WTC11 (cell line): Measurements from ENCODE around the gene DNAJC18. TPM values are rescaled to one million over a fixed set of nuclear protein-coding genes. Genes with fewer than 3 reads are reported as not detected.

Source experiments
- ATAC-seq: fragments of 200-7000 bp; cut with Tn5 transposase; 2 replicates; pipeline ENCODE4 v1.10.0; 2021; ENCODE audit warnings: mild to moderate bottlenecking, moderate library complexity
- CTCF ChIA-PET: fragments of 300-600 bp; sonication (Branson Sonifier 250); formaldehyde crosslinking; loops from one replicate; lab custom pipeline; 2021; ENCODE audit warnings: antibody characterized with exemption; lab: Charles Lee
- POLR2A ChIA-PET: fragments of 350-600 bp; sonication (Branson Sonifier 250); formaldehyde crosslinking; loops from one replicate; lab custom pipeline; 2021; ENCODE audit warnings: antibody characterized with exemption; lab: Charles Lee
- DNase-seq: peaks from one replicate; pipeline ENCODE4 v3.0.0; 2021; ENCODE audit warnings: low spot score
- H3K27ac Mint-ChIP-seq: 2 replicates; pipeline ENCODE4 v1.8.0; 2021; ENCODE audit warnings: mixed read lengths
- H3K27me3 Mint-ChIP-seq: 2 replicates; pipeline ENCODE4 v1.8.0; 2021; ENCODE audit warnings: low read depth, mild to moderate bottlenecking, moderate library complexity, mixed read lengths
- H3K36me3 Mint-ChIP-seq: 2 replicates; pipeline ENCODE4 v1.8.0; 2021; ENCODE audit warnings: mixed read lengths
- H3K4me1 Mint-ChIP-seq: 2 replicates; pipeline ENCODE4 v1.8.0; 2022; ENCODE audit warnings: mixed read lengths
- H3K4me3 Mint-ChIP-seq: 2 replicates; pipeline ENCODE4 v1.8.0; 2021; ENCODE audit warnings: mild to moderate bottlenecking, moderate library complexity, mixed read lengths
- H3K9me3 Mint-ChIP-seq: 2 replicates; pipeline ENCODE4 v1.8.0; 2021; ENCODE audit warnings: mixed read lengths
- CBFB ChIP-seq: sonication (generic); formaldehyde crosslinking; IDR thresholded peaks from 2 replicates; pipeline ENCODE4 v1.8.1; 2022; ENCODE audit warnings: mild to moderate bottlenecking, low read depth, missing genetic modification reagents
- E2F1 ChIP-seq: sonication (generic); formaldehyde crosslinking; IDR thresholded peaks from 2 replicates; pipeline ENCODE4 v1.8.0; 2022; ENCODE audit warnings: mild to moderate bottlenecking, missing genetic modification reagents
- ELF4 ChIP-seq: sonication (generic); formaldehyde crosslinking; IDR thresholded peaks from 2 replicates; pipeline ENCODE4 v1.8.1; 2022; ENCODE audit warnings: low read depth, mild to moderate bottlenecking, moderate library complexity, missing genetic modification reagents
- ERG ChIP-seq: fragments of 250-450 bp; sonication (Bioruptor Pico); IDR thresholded peaks from 2 replicates; pipeline ENCODE4 v1.8.0; 2021; ENCODE audit warnings: mild to moderate bottlenecking
- ETV6 ChIP-seq: sonication (generic); formaldehyde crosslinking; IDR thresholded peaks from 2 replicates; pipeline ENCODE4 v1.8.1; 2022; ENCODE audit warnings: mild to moderate bottlenecking, missing genetic modification reagents
- FOXK1 ChIP-seq: sonication (generic); formaldehyde crosslinking; IDR thresholded peaks from 2 replicates; pipeline ENCODE4 v1.8.0; 2022; ENCODE audit warnings: mild to moderate bottlenecking, moderate library complexity, missing genetic modification reagents
- GABPB1 ChIP-seq: sonication (generic); formaldehyde crosslinking; IDR thresholded peaks from 2 replicates; pipeline ENCODE4 v1.8.1; 2023; ENCODE audit warnings: mild to moderate bottlenecking, missing genetic modification reagents
- IRF2 ChIP-seq: sonication (generic); formaldehyde crosslinking; IDR thresholded peaks from 2 replicates; pipeline ENCODE4 v1.8.0; 2022; ENCODE audit warnings: low read depth, missing genetic modification reagents, borderline replicate concordance
- JAZF1 ChIP-seq: fragments of 250-450 bp; sonication (Bioruptor Pico); IDR thresholded peaks from 2 replicates; pipeline ENCODE4 v1.9.0; 2021; ENCODE audit warnings: moderate library complexity, mild to moderate bottlenecking, inconsistent platforms
- NFATC4 ChIP-seq: fragments of 250-450 bp; sonication (Bioruptor Pico); IDR thresholded peaks from 2 replicates; pipeline ENCODE4 v1.9.0; 2021; ENCODE audit warnings: mild to moderate bottlenecking
- TEAD1 ChIP-seq: sonication (generic); formaldehyde crosslinking; IDR thresholded peaks from 2 replicates; pipeline ENCODE4 v1.8.0; 2022; ENCODE audit warnings: mild to moderate bottlenecking, missing genetic modification reagents
- TEAD4 ChIP-seq: sonication (generic); formaldehyde crosslinking; IDR thresholded peaks from 2 replicates; pipeline ENCODE4 v1.8.0; 2022; ENCODE audit warnings: mild to moderate bottlenecking, missing genetic modification reagents
- ZBTB43 ChIP-seq: sonication (generic); formaldehyde crosslinking; IDR thresholded peaks from 2 replicates; pipeline ENCODE4 v1.8.1; 2023; ENCODE audit warnings: mild to moderate bottlenecking, missing genetic modification reagents
- ZNF423 ChIP-seq: fragments of 250-450 bp; sonication (Bioruptor Pico); IDR thresholded peaks from 2 replicates; pipeline ENCODE4 v2.1.2; 2022; ENCODE audit warnings: mild to moderate bottlenecking, moderate library complexity
- ZNF532 ChIP-seq: fragments of 250-450 bp; sonication (Bioruptor Pico); IDR thresholded peaks from 2 replicates; pipeline ENCODE4 v1.9.0; 2021; ENCODE audit warnings: mild to moderate bottlenecking, borderline replicate concordance
- ZNF671 ChIP-seq: fragments of 250-450 bp; sonication (Bioruptor Pico); IDR thresholded peaks from 2 replicates; pipeline ENCODE4 v1.8.0; 2021; ENCODE audit warnings: mild to moderate bottlenecking
- total RNA-seq: library from RNA; stranded (reverse); gene quantifications from 3 replicates; pipeline ENCODE4 v1.2.3, GENCODE V29; 2021
- TF ChIP-seq, protein P1 (sequence below): sonication (generic); formaldehyde crosslinking; IDR thresholded peaks from 2 replicates; pipeline ENCODE4 v1.8.0; 2023; ENCODE audit warnings: missing genetic modification reagents
- TF ChIP-seq, protein P2 (sequence below): fragments of 250-450 bp; sonication (Bioruptor Pico); conservative IDR thresholded peaks from 2 replicates; pipeline ENCODE4 v1.9.0; 2021; ENCODE audit warnings: mild to moderate bottlenecking

The DNAJC18 gene
- total RNA-seq, 1 experiment from 2014 or later, result 23.7 TPM

GRCh38 chr5:139445325-139446170, 6.2 kb upstream of the DNAJC18 start:
- no peaks in the 10 kb centered on the region for H3K9me3 Mint-ChIP-seq
- H3K4me3 Mint-ChIP-seq, result no peak overlapping the region
- no peaks in the 10 kb centered on the region for H3K36me3 Mint-ChIP-seq
- peaks cover 11% of the 10 kb centered on the region for H3K4me1 Mint-ChIP-seq
- DNase-seq, result no peak
- ChIA-PET CTCF (interaction anchor here (0.9 to 1.4 kb wide), 3 partner anchors 11 to 68 kb away, joined by 4 to 5 read pairs (median 4); no protein-coding TSS in a partner anchor), POLR2A (no interaction called here)
- peaks cover 4% of the 10 kb centered on the region; the same call in 1 of the 2 replicates for H3K27me3 Mint-ChIP-seq
- peak overlapping the region; percentile 65; the same call in 1 of the 2 replicates for H3K27ac Mint-ChIP-seq
- no peak for ATAC-seq
- TF ChIP-seq ELF4 (CRISPR knock-in tag), result no peak
- TF ChIP-seq ETV6 (CRISPR knock-in tag), result no peak
- TF ChIP-seq, protein P1, sequence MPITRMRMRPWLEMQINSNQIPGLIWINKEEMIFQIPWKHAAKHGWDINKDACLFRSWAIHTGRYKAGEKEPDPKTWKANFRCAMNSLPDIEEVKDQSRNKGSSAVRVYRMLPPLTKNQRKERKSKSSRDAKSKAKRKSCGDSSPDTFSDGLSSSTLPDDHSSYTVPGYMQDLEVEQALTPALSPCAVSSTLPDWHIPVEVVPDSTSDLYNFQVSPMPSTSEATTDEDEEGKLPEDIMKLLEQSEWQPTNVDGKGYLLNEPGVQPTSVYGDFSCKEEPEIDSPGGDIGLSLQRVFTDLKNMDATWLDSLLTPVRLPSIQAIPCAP (CRISPR knock-in tag), result no peak
- TF ChIP-seq ZNF423 (CRISPR knock-in tag), result no peak
- TF ChIP-seq CBFB (CRISPR knock-in tag), result no peak
- no peak for TF ChIP-seq IRF2 (CRISPR knock-in tag)
- TF ChIP-seq ZNF671 (CRISPR knock-in tag), result no peak
- TF ChIP-seq TEAD4, result no peak
- TF ChIP-seq GABPB1 (CRISPR knock-in tag), result no peak
- TF ChIP-seq ZNF532, result no peak
- no peak for TF ChIP-seq FOXK1 (CRISPR knock-in tag)
- TF ChIP-seq E2F1, result no peak
- TF ChIP-seq, protein P2, sequence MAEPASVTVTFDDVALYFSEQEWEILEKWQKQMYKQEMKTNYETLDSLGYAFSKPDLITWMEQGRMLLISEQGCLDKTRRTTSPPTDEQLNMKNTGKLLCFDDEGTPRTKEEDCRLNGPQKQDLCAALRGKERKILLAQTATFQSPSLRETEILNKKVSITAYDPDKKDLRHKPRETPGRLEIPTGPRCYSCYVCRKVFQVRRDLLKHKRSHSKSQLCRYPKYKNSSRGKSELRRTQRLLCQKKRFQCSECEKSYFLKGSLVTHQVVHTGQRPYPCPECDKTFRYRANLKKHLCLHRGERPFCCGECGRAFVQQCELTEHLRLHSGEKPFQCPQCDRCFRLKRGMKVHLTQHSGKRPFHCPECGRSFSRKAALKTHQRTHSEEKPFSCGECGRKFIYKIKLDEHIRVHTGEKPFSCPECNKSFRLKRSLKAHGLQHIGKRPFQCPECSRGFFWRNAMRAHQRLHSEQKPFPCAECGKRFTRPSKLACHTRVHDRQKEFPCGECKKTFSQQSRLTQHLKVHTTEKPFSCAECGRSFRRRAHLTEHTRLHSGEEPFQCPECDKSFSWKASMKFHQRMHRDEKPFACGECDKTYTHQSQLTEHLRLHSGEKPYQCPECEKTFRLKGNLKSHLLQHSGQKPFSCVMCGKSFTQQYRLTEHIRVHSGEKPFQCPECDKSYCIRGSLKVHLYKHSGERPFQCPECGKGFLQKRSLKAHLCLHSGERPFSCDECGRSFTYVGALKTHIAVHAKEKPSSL (CRISPR knock-in tag), result no peak
- TF ChIP-seq NFATC4 (CRISPR knock-in tag), result no peak
- TF ChIP-seq ZBTB43 (CRISPR knock-in tag), result no peak
- TF ChIP-seq TEAD1 (CRISPR knock-in tag), result no peak
- TF ChIP-seq JAZF1 (CRISPR knock-in tag), result no peak
- TF ChIP-seq ERG (CRISPR knock-in tag), result no peak
